T47D (cell line): Measurements from ENCODE around the gene DNAAF8.

Experiments used
- DNase-seq, 2 experiments: peaks; one replicate each; pipeline versions ENCODE4 v3.0.0 to v3.0.0-alpha.2; 2011 to 2012; ENCODE audit warnings: low read depth in 1 of 2, low spot score in 1 of 2
- JUND ChIP-seq: IDR thresholded peaks from 2 replicates; pipeline ENCODE4 v1.6.1; 2012; ENCODE audit warnings: low read depth
- in situ Hi-C: cut with HindIII; loops from 2 replicates; pipeline ENCODE4 v1.10.0; 2016; ENCODE audit warnings: low sequenced_read_pairs, low pct_unique_long_range_greater_than_20kb

DNAAF8 gene

GRCh38 chr16:4691666-4692412, 42.5 kb upstream of the DNAAF8 start:
- in situ Hi-C loops, result no loop called here
- TF ChIP-seq JUND, result no peak
- no peak for DNase-seq

GRCh38 chr16:4692460-4693295, 41.7 kb upstream of the DNAAF8 start:
- no peak for TF ChIP-seq JUND
- DNase-seq, result no peak
- in situ Hi-C loops, result no loop called here

- in situ Hi-C loops, result no loop called here
- TF ChIP-seq JUND, result no peak
- peak; percentile 98 for DNase-seq
Observed at GRCh38 chr16:4693296-4693955, 40.9 kb upstream of the DNAAF8 start, which contains the start of gene NUDT16L1. Gene NUDT16L1 (plus strand): TSS chr16:4693562. CDS start chr16:4693727, 165 bp downstream.

- TF ChIP-seq JUND, result no peak
- peak; percentile 80 to 90 for DNase-seq
- in situ Hi-C loops, result no loop called here
Observed at GRCh38 chr16:4693956-4694641, 40.2 kb upstream of the DNAAF8 start.

- no peak for TF ChIP-seq JUND
- in situ Hi-C loops, result no loop called here
- no peak for DNase-seq
Observed at GRCh38 chr16:4694642-4695451, 39.5 kb upstream of the DNAAF8 start.

- no peak for DNase-seq
- in situ Hi-C loops, result no loop called here
- no peak for TF ChIP-seq JUND
Observed at GRCh38 chr16:4695473-4696171, 38.7 kb upstream of the DNAAF8 start.

GRCh38 chr16:4696172-4696904, 38.0 kb upstream of the DNAAF8 start:
- no peak for DNase-seq
- no peak for TF ChIP-seq JUND
- in situ Hi-C loops, result no loop called here

GRCh38 chr16:4696905-4697847, 37.2 kb upstream of the DNAAF8 start:
- no peak for TF ChIP-seq JUND

GRCh38 chr16:4697848-4698291, 36.5 kb upstream of the DNAAF8 start:
- no peak for TF ChIP-seq JUND
- DNase-seq, result no peak
- in situ Hi-C loops, result no loop called here

More at GRCh38 chr16:4696905-4697847, 37.2 kb upstream of the DNAAF8 start:
- no peak for DNase-seq
- in situ Hi-C loops, result no loop called here
